GM12878 (cell line): Measurements from ENCODE around the gene MOGAT3. TPM values are rescaled to one million over a fixed set of nuclear protein-coding genes. Genes with fewer than 3 reads are reported as not detected.

Source experiments
- ATAC-seq: fragments of 200-7000 bp; cut with Tn5 transposase; 3 replicates; pipeline ENCODE4 v1.9.1; 2020; ENCODE audit warnings: mild to moderate bottlenecking, moderate library complexity
- BruUV-seq: library from RNA; stranded (reverse); fragments of 400-500 nt; replicated peaks from 2 replicates; lab custom pipeline; 2021; lab: Mats Ljungman, UMichigan
- CTCF ChIA-PET: fragments of 300-600 bp; sonication (Branson Sonifier 250); formaldehyde crosslinking; extraction: SDS; loops from one replicate; lab custom pipeline; 2021; ENCODE audit warnings: inconsistent platforms; lab: Yijun Ruan, JAX
- POLR2A ChIA-PET: fragments of 350-600 bp; formaldehyde crosslinking; extraction: SDS; loops from one replicate; lab custom pipeline; 2021; ENCODE audit warnings: inconsistent platforms; lab: Charles Lee
- RAD21 ChIA-PET: fragments of 300-600 bp; sonication (Branson Sonifier 250); formaldehyde crosslinking; loops from one replicate; lab custom pipeline; 2023; ENCODE audit warnings: antibody characterized with exemption; ENCODE audit not compliant: unreplicated experiment; lab: Charles Lee
- SMC1A ChIA-PET: fragments of 300-600 bp; sonication (Branson Sonifier 250); formaldehyde crosslinking; loops from one replicate; lab custom pipeline; 2023; ENCODE audit not compliant: unreplicated experiment, uncharacterized antibody; lab: Charles Lee
- DNase-seq: peaks from one replicate; pipeline ENCODE4 v3.0.0-alpha.2; 2011; ENCODE audit warnings: low read depth, low spot score
- FAIRE-seq: peaks from 3 replicates; lab custom pipeline; 2011; peaks lifted over from hg19 to GRCh38; lab: Jason Lieb, UNC
- H2AFZ ChIP-seq: 2 replicates; pipeline ENCODE4 v1.6.0; 2011; ENCODE audit warnings: low read depth, low read length, control low read depth; ENCODE audit not compliant: control insufficient read depth
- H3K27ac ChIP-seq: 2 replicates; pipeline ENCODE4 v1.5.1; 2011; ENCODE audit warnings: control low read depth; ENCODE audit not compliant: control insufficient read depth, insufficient read depth
- H3K27me3 ChIP-seq, 2 experiments: replicated peaks in 1 of 2; 2 replicates each; pipeline versions ENCODE4 v1.6.0 to v1.6.1; 2011; ENCODE audit warnings: low read length in 1 of 2; ENCODE audit not compliant: control insufficient read depth in 2 of 2, insufficient read depth in 2 of 2
- H3K36me3 ChIP-seq, 2 experiments: 2 replicates each; pipeline ENCODE4 v1.5.1; 2011; ENCODE audit warnings: low read length in 1 of 2; ENCODE audit not compliant: control insufficient read depth in 2 of 2, insufficient read depth in 2 of 2
- H3K4me1 ChIP-seq: 2 replicates; pipeline ENCODE4 v1.6.1; 2011; ENCODE audit warnings: mild to moderate bottlenecking, low read length, moderate library complexity, mixed read lengths; ENCODE audit not compliant: control insufficient read depth, insufficient read depth
- H3K4me2 ChIP-seq: 2 replicates; pipeline ENCODE4 v1.6.0; 2011; ENCODE audit warnings: control low read depth; ENCODE audit not compliant: control insufficient read depth, insufficient read depth
- H3K4me3 ChIP-seq: fragments of 200-600 bp; sonication (generic); 2 replicates; pipeline ENCODE4 v1.5.1; 2016
- H3K79me2 ChIP-seq: 2 replicates; pipeline ENCODE4 v1.6.0; 2011; ENCODE audit warnings: low read length; ENCODE audit not compliant: control insufficient read depth, insufficient read depth
- H3K9ac ChIP-seq: 2 replicates; pipeline ENCODE4 v1.8.0; 2011; ENCODE audit warnings: low read length, control low read depth, mixed read lengths; ENCODE audit not compliant: control insufficient read depth, insufficient read depth
- H3K9me3 ChIP-seq: replicated peaks from 3 replicates; pipeline ENCODE4 v1.5.1; 2011; ENCODE audit warnings: mild to moderate bottlenecking, low read length; ENCODE audit not compliant: control insufficient read depth, insufficient read depth
- H4K20me1 ChIP-seq: 2 replicates; pipeline ENCODE4 v1.6.0; 2011; ENCODE audit not compliant: control insufficient read depth, insufficient read depth
- BMI1 ChIP-seq: fragments of 450-650 bp; IDR thresholded peaks from 2 replicates; pipeline ENCODE4 v1.6.1; 2016; ENCODE audit warnings: mild to moderate bottlenecking, moderate library complexity, borderline replicate concordance
- CBX3 ChIP-seq: fragments of 200-600 bp; sonication (generic); IDR thresholded peaks from 2 replicates; pipeline ENCODE4 v1.6.1; 2016; ENCODE audit warnings: low read depth, borderline replicate concordance
- CEBPZ ChIP-seq: fragments of 150-350 bp; IDR thresholded peaks from 2 replicates; pipeline ENCODE4 v1.6.1; 2016; ENCODE audit warnings: low read depth, low read length
- E2F8 ChIP-seq: fragments of 450-650 bp; IDR thresholded peaks from 2 replicates; pipeline ENCODE4 v1.6.1; 2018; ENCODE audit warnings: mild to moderate bottlenecking, low read depth, moderate library complexity; ENCODE audit not compliant: partially characterized antibody
- EGR1 ChIP-seq, 2 experiments: IDR thresholded peaks; 1 replicate in 1 of 2; 2 replicates in 1 of 2; pipeline ENCODE4 v1.6.1; 2011 to 2012; ENCODE audit warnings: low read depth in 2 of 2, low read length in 2 of 2, borderline replicate concordance in 1 of 2, mild to moderate bottlenecking in 1 of 2, moderate library complexity in 1 of 2
- EP300 ChIP-seq, 2 experiments: fragments of 150-350 bp in 1 of 2; IDR thresholded peaks; 2 replicates each; pipeline ENCODE4 v1.6.1; 2011 to 2012; ENCODE audit warnings: low read depth in 2 of 2, low read length in 2 of 2, borderline replicate concordance in 1 of 2, improper control_type of control experiment in 1 of 2, inconsistent platforms in 1 of 2; ENCODE audit not compliant: control insufficient read depth in 1 of 2
- ESRRA ChIP-seq: IDR thresholded peaks from 2 replicates; pipeline ENCODE4 v1.6.1; 2012; ENCODE audit warnings: mild to moderate bottlenecking, low read length, improper control_type of control experiment
- POU2F2 ChIP-seq: IDR thresholded peaks from 3 replicates; pipeline ENCODE4 v1.6.1; 2011; ENCODE audit warnings: low read depth, mild to moderate bottlenecking, low read length, borderline replicate concordance
- RFX5 ChIP-seq: IDR thresholded peaks from 2 replicates; pipeline ENCODE4 v1.6.1; 2011; ENCODE audit warnings: low read depth, low read length, improper control_type of control experiment
- SREBF1 ChIP-seq: IDR thresholded peaks from 2 replicates; pipeline ENCODE4 v1.6.1; 2012; ENCODE audit warnings: mild to moderate bottlenecking, low read length
- YBX1 ChIP-seq: fragments of 450-650 bp; IDR thresholded peaks from 2 replicates; pipeline ENCODE4 v1.6.1; 2016; ENCODE audit warnings: antibody characterized with exemption
- ZZZ3 ChIP-seq: IDR thresholded peaks from 2 replicates; pipeline ENCODE4 v1.6.1; 2011; ENCODE audit warnings: low read depth; ENCODE audit not compliant: control insufficient read depth, insufficient read length
- WGBS: methylation state at CpG from one replicate; pipeline ENCODE4 v1.1.6; 2016; ENCODE audit warnings: low lambda C conversion rate; ENCODE audit not compliant: insufficient replicate concordance, insufficient coverage; ENCODE audit errors: missing lambda C conversion rate; 5-methylcytosine and 5-hydroxymethylcytosine counted together
- in situ Hi-C: fragments of 300-500 bp; cut with MboI; formaldehyde crosslinking; loops from 9 replicates; pipeline ENCODE4 v1.14.3; 2018; ENCODE audit warnings: mixed read lengths
- intact Hi-C: fragments of 100-400 bp; cut with micrococcal nuclease; formaldehyde crosslinking; loops from one replicate; pipeline ENCODE4 v1.14.2; 2022; ENCODE audit not compliant: unreplicated experiment
- polyA plus RNA-seq, 11 experiments: library from polyadenylated mRNA; depleted of rRNA in 4 of 11; unstranded in 6 of 11; stranded (reverse) in 5 of 11; fragments of >200 nt; fragmentation: Nextera tagmentation in 4 of 11; fragmentation: Illumina TruSeq in 1 of 11; extraction: Ambion mirVana in 4 of 11; extraction: Trizol in 1 of 11; gene quantifications; 1 replicate in 1 of 11; 2 replicates in 10 of 11; pipeline versions ENCODE4 v1.2.1 to v1.2.3, GENCODE V29; 2011 to 2016; ENCODE audit warnings: inconsistent platforms in 2 of 11, missing spikeins in 2 of 11, low read depth in 1 of 11
- total RNA-seq, 4 experiments: library from RNA; depleted of rRNA in 3 of 4; stranded (reverse); fragments of >200 nt in 3 of 4; fragmentation: Illumina TruSeq in 1 of 4; extraction: Trizol in 1 of 4; gene quantifications; 2 replicates each; pipeline versions ENCODE4 v1.2.1 to v1.2.3, GENCODE V29; 2013 to 2021

Gene MOGAT3
- total and polyA plus RNA-seq, 10 of the 15 experiments (the other 5 are each of a cell fraction or from before 2014, with no cell fraction given) = 0.11 TPM; not detected in 9

GRCh38 chr7:101231644-101232043 lies 30.8 kb upstream of the MOGAT3 start:
- no peaks in the 10 kb centered on the region for H3K4me1 ChIP-seq
- no peaks in the 10 kb centered on the region for H3K9me3 ChIP-seq
- ChIA-PET SMC1A (no interaction called here), CTCF (interaction anchor here (1.1 kb wide), 1 partner anchor 12 kb away, joined by 3 read pairs; no protein-coding TSS in a partner anchor)
- no peaks in the 10 kb centered on the region for H3K79me2 ChIP-seq
- no peak overlapping the region for H3K9ac ChIP-seq
- no peaks in the 10 kb centered on the region for H3K27me3 ChIP-seq
- BruUV-seq = no TSS peak
- FAIRE-seq (no peak), DNase-seq (no peak), ATAC-seq (no peak)
- in situ Hi-C loops (no loop called here), intact Hi-C loops (no loop called here)
- H3K36me3 ChIP-seq = peaks cover 0 to 3% of the 10 kb centered on the region in 2 experiments; a peak in 1 of 4 replicates
- H2AFZ ChIP-seq = no peak overlapping the region
- H3K4me2 ChIP-seq = no peak overlapping the region
- TF ChIP-seq ZZZ3 (no peak), SREBF1 (no peak), CBX3 (no peak), EP300 (IDR thresholded peaks at IDR 0.05; ENCODE audit: borderline replicate concordance in 1 of 2, control insufficient read depth in 1 of 2, low read depth in 2 of 2, low read length in 2 of 2) (no peak), BMI1 (no peak), YBX1 (no peak), RFX5 (no peak), POU2F2 (no peak), E2F8 (no peak), ESRRA (no peak), CEBPZ (no peak), EGR1 (IDR thresholded peaks at IDR 0.05; ENCODE audit: borderline replicate concordance in 1 of 2, low read depth in 2 of 2, low read length in 2 of 2) (no peak)
- TF ChIP-seq, all 136 proteins: peak for 0
- ChIA-PET RAD21 (no interaction called here), POLR2A (interaction anchor here (0.7 kb wide), 1 partner anchor 13 kb away, joined by 3 read pairs; no protein-coding TSS in a partner anchor)
- Histone ChIP-seq H3K4me3 (no peak overlapping the region), H4K20me1 (no peaks in the 10 kb centered on the region), H3K27ac (no peak overlapping the region)
- 96% methylated on average over 7 of the region's 7 CpGs for WGBS
